ENCODE measurements around the gene ZNF385B.

- no peak for TF ChIP-seq CTCF (IDR thresholded peaks at IDR 0.05)
- no peak for TF ChIP-seq POLR2A (IDR thresholded peaks at IDR 0.05)
These were observed 29.3 kb upstream of the ZNF385B start for GRCh38 chr2:179890666-179891065.

All from Peyer's patch (tissue), 4 donors.